GM19324 (cell line): Measurements from ENCODE around the gene CDCP1.
A peak's percentile ranks its signal among the peaks of the same experiment; 100 is the strongest.
"Not testable (repeated sequence)": the region's sequence is repeated elsewhere in the genome, so short reads cannot be mapped to it uniquely, and the experiment has no call there.

ENCODE experiments used
- ATAC-seq: cut with Tn5 transposase; IDR thresholded peaks from one replicate; pipeline ENCODE4 v1.9.1; 2021; ENCODE audit warnings: mild to moderate bottlenecking, moderate library complexity; ENCODE audit not compliant: unreplicated experiment, low FRiP score

The CDCP1 gene

DNA sequence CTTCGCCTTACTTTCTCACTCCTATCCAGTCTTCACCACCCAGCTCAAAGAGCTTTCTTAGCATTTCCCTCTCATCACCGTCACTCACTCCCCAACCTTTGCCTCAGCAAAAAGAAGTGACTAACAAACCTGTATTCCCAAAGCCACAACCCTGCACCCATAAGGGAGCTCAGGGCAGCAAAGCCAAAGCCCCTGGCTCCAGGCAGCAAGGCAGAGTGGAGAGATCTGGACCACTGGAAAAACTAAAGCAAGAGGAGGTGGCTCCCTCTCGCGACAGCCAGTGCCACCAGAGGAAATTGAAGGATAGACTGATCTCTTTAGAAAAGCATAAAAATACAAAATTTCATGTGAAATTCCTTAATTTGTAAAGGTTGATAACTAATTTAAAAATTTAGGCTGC is 25.1 kb upstream of the CDCP1 start:
- ATAC-seq, result no peak

DNA sequence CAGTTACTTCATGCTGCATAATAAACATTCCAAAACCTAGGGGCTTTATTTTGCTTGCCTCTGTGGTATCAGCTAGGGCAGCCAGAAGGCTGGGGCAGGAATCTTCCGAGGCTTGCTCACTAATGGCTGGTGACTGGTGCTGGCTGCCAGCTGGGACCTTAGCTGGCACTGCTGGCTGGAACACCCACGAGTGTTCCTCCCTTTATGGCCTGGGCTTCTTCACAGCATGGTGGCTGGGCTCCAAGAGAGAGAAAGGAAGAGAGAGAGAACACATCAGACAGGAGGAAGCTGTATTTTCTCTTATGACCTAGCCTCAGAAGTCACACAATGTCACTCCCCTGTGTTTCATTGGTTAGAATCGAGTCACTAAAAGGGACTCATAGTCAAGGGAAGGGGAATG is 23.9 kb upstream of the CDCP1 start:
- ATAC-seq, result no peak

DNA sequence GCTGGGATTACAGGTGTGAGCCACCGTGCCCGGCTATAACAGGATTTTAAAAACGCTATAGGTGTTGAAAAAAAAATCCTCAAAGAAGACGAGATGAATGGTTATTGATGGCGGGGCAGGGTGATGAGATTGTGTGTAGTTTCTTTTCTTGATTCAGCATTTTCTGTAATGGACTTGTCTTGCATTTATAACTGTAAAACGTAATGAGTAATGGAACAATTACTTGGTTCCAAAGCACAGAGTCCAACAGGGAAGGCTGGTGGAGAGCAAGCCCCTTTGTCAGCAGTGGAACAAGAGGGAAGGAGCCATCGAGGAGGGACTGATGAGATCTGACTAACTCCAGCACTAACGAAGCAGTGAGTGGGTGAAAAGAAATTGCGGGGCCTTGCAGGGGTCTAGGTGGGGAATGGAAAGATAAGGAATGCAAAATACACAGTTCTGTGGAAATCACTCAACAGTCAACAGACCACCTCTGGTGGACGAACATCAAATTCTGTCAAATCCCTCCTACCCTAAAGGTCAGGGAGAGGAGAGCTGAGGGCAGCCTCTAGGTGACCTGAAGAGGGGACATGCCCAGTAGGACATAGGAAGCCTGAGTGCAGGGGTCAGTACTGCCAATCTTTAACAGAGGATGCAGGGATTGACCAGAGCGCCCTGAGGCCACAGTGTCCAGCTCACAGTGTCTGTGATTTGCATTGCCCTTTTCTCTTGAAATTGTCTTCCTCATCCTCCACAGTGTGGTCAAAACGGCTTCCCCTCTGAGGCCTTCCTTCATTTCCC is 23.1 kb upstream of the CDCP1 start:
- no peak for ATAC-seq

DNA sequence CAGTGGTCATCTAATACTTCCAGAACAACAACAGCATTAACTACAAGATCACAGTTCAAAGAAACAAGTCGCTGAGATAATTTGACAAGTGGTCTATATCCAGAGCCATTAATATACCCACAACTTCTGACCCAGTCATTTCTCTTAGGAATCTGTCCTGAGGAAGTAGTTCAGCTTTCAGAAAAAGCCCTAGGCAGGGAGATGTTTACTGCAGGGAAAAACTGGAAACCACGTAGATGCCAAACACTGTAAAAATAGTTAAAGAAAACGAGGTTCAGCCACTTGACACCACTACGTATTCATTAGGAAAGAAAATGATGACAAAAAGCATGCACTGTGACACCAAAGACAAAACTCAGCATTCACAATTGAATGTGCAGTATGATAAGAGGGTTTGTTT is 22.3 kb upstream of the CDCP1 start:
- no peak for ATAC-seq

DNA sequence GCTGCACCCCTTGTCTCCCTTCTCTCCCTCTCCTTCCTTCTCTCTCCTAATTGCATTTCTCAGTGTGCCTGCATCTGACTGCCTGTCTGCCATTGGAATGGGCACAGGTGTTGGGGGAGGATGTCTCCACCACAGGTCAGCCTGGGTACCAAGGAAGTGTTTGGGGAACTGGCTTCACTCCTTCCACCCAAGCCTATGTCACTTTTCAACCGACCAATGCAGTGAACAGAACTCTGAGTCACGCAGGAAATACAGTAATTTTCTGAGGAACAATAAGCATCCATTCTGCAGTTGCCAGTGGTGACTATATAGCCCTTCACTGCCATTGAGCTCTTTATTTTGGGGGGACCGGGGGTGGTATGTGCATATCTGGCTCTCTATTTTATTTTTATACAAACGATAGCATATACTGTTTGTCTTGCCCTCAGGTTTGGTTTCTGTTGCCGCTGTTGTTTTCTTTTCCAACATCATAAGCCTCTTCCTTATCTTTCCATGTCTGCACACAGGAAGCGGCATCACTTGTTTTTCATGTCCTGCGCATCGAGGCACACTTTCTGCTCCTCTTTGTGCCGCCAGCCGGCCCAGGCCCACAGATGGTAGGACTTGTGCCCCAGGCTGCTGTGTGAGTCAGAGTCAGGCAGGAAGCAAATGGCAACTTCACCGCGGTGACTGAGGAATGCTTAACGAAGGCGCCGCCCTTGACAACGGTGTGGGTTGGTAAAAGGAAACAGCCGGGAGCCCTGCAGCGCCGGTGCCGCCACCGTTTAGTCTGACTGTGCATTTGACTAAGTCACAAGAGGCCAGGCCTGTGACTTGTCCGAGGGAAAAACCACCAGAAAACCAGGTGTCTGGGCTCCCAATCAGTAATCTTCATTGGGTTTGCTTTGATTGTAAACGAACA is 21.1 kb upstream of the CDCP1 start:
- ATAC-seq, result peak; percentile 69

DNA sequence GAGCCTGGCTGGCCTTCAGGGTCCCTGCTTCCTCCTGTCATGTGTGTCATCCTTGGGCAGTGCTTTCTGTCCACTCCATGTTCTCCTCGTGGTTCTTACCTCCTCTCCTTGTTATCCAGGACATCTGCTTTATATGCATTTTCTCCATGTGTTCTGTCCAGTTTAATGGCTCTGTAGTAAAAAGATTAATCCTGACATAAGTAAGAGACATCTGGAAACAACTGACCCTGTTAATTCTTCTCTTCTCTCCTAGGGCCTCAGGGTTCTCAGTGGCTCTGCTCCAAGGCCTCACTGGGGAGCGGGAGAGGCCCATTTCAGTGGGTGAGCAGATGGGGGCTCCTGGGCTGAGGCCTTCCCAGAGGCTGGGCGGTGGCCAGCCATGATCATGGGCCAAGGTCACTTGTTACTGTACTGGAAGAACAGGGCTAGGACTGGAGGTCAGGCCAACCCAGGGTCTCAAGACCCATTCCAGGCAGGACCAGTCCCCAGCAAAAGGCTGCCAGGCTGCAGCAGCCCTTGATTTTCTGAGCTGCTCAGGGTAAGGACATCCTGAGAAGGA is 20.2 kb upstream of the CDCP1 start:
- ATAC-seq, result no peak

DNA sequence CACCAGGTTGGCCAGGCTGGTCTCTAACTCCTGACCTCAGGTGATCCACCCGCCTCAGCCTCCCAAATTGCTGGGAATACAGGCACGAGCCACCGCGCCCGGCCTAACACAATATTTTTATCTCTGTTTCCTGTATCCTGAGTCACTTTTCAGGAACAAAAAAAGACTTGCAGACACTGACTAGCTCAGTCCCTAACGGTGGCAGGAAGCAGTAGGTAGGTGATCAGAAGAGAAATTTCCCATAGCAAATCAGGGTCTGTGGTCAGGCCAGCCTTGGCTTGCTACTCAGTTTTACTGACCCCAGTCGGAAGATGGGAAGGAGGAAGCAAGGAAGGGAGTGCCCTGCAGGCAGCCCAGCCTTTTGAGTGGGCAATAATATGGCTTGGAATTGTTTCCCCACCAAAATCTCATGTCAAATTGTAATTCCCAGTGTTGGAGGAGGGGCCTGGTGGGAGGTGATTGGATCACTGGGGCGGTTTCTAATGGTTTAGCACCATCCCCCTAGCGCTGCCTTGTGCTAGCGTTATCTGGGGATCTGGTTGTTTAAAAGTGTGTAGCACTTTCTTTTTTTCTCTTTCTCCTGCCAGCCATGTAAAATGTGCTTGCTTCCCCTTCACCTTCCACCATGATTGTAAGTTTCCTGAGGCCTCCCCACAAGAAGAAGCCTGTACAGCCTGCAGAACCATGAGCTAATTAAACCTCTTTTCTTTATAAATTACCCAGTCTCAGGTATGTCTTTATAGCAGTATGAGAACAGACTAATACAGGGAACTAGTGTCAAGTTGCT is 19.5 kb upstream of the CDCP1 start:
- ATAC-seq, result no peak

DNA sequence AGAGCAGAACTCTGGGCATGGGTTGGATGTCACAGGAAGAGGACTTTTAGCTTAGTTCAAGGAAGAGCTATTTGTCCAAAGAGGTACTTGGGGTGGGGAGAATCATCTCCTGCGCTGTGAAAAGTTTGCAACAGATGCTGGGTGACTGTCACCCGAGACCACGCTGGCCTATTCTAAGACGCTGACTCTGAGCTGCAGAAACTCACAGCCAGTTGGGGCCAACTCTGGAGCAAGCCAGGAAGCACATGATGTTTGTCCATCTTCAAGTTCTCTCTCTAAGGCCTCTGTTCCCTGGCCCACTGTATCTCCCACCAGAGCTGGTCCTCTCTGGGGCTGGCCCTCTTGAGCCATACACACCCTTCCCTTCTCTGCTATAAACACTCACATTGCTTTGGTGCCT is 17.9 kb upstream of the CDCP1 start:
- ATAC-seq, result no peak

DNA sequence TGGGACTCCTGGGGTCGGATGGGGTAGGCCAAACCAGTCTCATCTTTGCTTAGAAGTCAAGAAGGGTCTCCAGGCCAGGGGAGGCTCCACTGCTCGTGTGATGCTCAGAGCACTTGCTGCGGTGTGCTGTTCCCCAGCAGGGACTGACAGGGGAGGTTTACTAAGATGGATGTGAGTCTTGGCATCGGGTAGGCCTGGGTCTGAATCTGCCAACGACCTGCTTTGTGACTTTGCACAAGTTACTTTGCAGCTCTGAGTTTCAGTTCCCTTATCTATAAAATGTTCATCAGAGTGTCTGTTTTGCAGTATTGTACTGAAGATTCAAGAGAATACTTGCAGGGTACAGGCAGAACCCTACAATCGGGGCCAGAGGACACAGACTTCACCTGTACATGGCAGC is 17.3 kb upstream of the CDCP1 start:
- ATAC-seq, result no peak

DNA sequence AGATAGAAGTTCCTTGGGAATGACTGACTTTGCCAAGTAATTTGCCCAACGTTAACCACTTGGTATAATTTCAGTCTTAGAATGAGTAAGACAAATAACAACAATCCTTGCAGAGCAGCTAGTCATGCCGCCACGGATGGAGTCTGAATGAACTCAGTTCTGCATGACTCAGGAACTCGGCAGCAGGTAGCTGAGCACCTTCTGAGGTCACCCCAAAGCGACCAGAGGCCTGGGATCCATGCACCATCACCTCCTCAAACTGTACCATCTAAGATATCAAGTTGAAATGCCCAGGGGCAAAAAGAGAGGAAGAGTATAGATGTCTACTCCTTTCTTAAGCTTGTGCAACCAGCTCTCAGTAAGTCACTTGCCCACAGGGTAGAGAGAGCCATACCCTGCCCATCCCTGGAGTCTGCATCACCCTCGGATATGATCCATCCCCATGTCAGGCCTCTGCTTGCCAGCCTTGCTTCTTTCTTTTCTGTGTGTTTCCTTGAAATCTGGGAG is 8.5 kb upstream of the CDCP1 start:
- ATAC-seq, result no peak

DNA sequence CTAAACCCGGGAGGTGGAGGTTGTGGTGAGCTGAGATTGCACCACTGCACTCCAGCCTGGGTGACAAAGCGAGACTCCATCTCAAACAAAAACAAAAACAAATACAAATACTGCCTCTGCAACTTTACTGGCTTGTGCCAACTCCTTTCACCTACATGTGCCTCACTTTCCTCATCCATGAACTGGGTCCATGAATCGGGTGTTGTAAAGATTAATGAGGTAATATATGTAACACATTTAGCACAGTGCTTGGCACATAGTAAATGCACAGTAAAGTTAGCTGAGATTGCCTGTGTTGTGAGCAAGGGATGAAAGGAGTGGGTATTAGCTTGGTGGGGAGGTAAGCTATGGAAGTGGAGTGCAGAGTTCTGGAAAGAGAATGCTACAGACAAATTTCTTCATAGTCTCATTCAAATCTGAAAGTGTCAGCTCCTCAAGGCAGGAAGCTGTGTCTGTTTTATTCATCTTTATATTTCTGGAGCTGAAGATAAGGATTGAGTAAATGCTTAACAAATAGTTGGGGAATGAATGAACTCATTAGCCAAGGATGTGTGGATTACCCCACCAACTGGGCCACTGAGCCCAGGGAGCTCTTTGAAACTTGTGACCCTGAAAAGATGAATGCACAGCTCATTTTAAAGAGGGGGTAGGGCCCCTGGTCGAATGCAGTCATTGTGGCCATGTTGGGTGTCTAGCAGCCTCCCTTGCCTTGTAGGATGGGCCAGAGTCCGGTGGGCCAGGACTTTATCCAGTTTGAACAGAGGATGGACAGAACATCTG is 7.7 kb upstream of the CDCP1 start:
- ATAC-seq, result no peak

DNA sequence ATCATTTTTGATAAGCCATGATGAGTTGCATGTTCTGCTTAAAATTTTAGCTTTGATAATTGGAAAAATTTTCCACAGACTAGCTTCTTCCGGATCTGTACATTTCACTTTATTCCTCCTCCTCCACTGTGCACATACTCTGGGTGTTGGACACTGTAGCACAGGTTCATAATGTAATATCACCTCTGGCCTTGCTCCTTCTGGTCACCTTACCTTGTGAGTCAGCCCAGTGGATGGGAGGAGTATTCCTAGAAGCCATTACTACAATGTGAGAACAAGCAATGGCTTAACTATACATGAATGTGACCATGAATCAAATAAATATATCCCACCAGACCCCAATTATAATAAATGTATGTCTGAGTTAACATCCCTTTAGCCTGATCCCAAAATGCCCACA is 6.1 kb upstream of the CDCP1 start:
- no peak for ATAC-seq

DNA sequence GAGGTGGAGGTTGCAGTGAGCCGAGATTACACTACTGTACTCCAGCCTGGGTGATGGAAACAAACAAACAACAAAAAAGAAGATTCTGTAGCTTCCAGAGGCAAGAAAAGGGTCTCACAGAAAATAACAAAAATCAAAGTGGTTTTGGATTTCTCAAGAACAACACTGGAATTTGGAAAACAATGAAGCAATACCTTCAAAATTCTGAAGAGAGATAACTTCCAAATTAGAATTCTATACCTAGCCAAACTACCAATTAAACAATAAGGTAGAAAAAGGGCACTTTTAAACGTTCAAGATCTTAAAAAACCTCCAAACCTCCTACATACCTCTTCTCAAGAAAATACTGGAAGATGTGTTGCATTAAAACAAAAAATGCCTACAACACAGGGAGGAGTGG is 4.9 kb upstream of the CDCP1 start:
- no peak for ATAC-seq

DNA sequence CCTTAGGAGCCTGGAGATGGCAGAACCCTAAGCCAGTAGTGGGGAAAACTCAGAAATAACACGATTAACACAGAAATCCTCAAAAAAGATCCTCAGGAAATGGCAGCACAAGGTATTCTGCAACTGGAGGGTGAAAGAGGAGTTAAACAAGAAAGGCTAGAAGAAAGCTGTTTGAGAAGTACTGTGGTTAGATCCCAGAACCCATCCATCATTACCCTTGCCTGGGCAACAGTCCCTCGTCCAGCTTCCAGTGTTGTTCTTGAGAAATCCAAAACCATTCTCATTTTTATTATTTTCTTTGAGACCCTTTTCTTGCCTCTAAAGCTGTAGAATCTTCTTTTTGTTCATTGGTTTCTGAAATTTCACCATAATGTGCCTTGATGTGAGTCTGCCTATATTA is 2.7 kb upstream of the CDCP1 start:
- no peak for ATAC-seq

DNA sequence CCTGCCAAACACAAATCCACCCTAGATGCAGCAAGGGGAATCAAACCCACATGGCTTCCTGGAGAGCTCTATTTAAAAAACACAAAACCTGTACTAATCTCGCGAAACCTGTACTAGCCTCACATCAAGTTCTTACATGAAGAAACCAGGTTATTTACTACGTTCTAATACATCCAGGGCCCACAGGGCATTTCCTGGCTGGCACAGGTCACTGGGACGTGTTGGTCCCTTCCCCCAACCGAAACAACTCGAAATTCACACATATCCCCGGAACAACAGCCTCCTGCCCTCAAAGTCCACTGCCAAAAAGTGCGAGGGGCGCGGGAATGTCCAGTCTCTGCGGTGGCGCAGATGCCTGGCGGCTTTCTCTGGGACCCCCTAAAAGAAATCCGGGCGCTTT is 955 bp downstream of the CDCP1 start:
- ATAC-seq, result no peak

DNA sequence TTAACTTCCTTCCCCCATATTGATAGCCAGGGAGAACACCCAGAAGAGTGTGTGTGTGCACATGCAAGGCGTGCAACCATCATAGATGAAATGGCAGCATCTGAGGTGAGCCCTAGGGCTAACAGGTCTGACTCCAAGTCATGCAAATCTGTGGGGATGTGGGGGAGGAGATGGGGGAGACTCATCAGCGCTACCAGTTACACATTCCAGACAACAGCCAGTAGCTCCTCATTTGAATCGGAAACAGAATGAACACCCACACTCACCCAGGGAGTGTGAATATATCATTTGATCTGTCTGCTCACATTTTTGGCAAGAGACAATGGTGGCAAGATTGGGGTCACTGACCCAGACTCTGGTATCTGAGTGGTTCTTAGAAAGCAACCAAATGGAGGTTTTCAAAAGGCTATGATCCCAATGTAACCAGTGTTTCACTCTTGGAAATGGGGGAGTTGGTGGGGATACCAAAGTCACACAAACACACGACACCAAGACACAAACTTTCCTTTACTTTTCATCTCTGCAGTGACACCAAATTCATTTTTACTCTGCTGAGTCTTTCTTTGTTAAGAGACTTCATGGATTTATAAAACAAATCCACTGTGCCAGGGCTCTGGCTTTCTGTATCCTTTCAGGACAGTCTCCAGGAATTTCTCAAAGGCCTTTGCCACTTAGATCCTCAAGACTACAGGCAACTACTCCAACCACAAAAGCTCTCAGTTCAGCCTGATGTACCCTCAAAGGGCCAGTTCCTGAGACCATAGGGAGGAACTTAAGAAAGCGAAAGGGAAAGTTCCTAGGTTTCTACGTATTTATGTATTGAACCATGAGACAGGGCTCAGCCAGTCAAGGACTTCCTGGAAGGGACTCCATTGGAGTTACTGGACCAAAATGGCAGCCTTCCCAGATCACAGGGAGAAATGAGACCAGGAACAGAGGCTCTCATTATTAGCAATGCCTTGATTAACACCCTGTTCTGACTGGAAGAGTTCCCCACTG is 2.2 kb downstream of the CDCP1 start:
- no peak for ATAC-seq

DNA sequence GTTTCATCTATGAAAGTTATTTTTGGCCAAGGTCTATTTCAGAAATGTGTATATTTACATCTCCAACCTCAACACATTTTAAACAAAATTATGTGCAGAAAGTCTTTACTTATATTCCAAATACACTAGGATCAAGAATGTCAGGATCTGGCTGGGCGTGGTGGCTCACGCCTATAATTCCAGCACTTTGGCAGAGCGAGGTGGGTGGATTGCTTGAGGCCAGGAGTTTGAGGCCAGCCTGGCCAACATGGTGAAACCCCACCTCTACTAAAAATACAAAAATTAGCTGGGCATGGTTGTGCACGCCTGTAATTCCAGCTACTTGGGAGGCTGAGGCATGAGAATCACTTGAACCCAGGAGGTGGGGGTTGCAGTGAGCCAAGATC is 5.4 kb downstream of the CDCP1 start:
- not testable (repeated sequence) for ATAC-seq

DNA sequence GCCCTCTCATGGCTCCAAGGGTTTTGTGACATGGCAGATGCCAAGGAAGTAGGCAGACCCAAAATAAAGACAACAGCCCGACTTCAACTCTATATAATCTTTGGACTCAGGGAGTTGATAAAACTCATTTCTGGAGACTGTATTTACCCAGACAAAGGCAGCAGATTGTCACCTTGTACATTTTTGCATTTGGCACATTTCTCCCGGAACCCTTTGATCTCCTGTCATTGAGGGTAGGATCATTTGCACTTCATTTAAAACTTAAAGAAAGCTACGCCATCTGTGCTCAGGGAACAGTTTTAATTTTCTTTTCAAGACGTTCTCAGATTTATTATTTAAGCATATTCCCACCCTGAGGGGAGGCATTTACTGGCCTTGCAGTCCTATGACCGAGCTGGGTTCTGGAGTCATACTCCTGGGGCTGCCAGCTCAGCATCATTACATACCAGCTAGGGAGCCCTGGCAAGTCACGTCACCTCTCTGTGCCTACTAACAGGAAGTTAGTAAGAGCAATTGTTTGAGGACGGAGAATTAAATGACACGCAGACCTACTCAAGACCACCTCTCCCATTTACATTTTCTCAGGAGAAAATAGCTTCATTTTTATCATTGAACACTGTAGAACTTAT is 5.9 kb downstream of the CDCP1 start:
- ATAC-seq, result no peak
